Activated CD8-positive, alpha-beta memory T cell treated with anti-CD3 and anti-CD28 coated beads for 1 hour (primary cell): ENCODE results near the gene KCNJ4.

ENCODE experiments used
- DNase-seq, 2 donors: peaks; one replicate each; pipeline ENCODE4 v3.0.0-alpha.2; 2020; ENCODE audit warnings: low read depth in 1 of 2; ENCODE audit errors: extremely low read depth in 1 of 2

The KCNJ4 gene

GRCh38 chr22:38454353-38455075 is 485 bp downstream of the KCNJ4 start:
- no peak for DNase-seq

GRCh38 chr22:38453996-38454352 is 1.0 kb downstream of the KCNJ4 start:
- DNase-seq = no peak

- no peak for DNase-seq
These were observed 1.8 kb downstream of the KCNJ4 start for GRCh38 chr22:38453066-38453672.

- no peak for DNase-seq
These were observed 2.5 kb downstream of the KCNJ4 start for GRCh38 chr22:38452373-38453065.

- DNase-seq = no peak
These were observed 3.1 kb downstream of the KCNJ4 start for GRCh38 chr22:38451864-38452263.

- DNase-seq = no peak
These were observed 3.6 kb downstream of the KCNJ4 start for GRCh38 chr22:38451404-38451803.

GRCh38 chr22:38450234-38450797 is 4.7 kb downstream of the KCNJ4 start:
- DNase-seq = no peak

GRCh38 chr22:38449776-38450175 is 5.2 kb downstream of the KCNJ4 start:
- no peak for DNase-seq

- no peak for DNase-seq
These were observed 5.9 kb downstream of the KCNJ4 start for GRCh38 chr22:38448945-38449745.

GRCh38 chr22:38446018-38446601 is 8.9 kb downstream of the KCNJ4 start:
- DNase-seq = no peak

- DNase-seq = no peak
These were observed 10.2 kb downstream of the KCNJ4 start for GRCh38 chr22:38444783-38445182.

GRCh38 chr22:38443628-38444521 is 11.1 kb downstream of the KCNJ4 start:
- no peak for DNase-seq

- no peak for DNase-seq
These were observed 11.9 kb downstream of the KCNJ4 start for GRCh38 chr22:38442967-38443627.

GRCh38 chr22:38441620-38442287 is 13.2 kb downstream of the KCNJ4 start:
- DNase-seq = no peak

GRCh38 chr22:38440747-38441350 is 14.2 kb downstream of the KCNJ4 start:
- DNase-seq = no peak

GRCh38 chr22:38437416-38437815 is 17.6 kb downstream of the KCNJ4 start:
- no peak for DNase-seq

GRCh38 chr22:38436629-38437395 is 18.2 kb downstream of the KCNJ4 start:
- no peak for DNase-seq
